A549 (cell line): ENCODE results near the gene ADK. TPM values are rescaled to one million over a fixed set of nuclear protein-coding genes. Genes with fewer than 3 reads are reported as not detected.

ENCODE experiments used
- ATAC-seq, 2 experiments: fragments of 200-7000 bp in 1 of 2; fragments of >200 bp in 1 of 2; cut with Nextera tagmentation in 1 of 2; cut with Tn5 transposase in 1 of 2; 3 replicates each; pipeline versions ENCODE4 v1.8.0 to v1.9.1; 2018 to 2020; ENCODE audit warnings: mild to moderate bottlenecking in 1 of 2, moderate library complexity in 1 of 2
- CTCF ChIA-PET: fragments of 300-600 bp; sonication (Branson Sonifier 250); formaldehyde crosslinking; extraction: SDS; loops from one replicate; lab custom pipeline; 2021; ENCODE audit warnings: antibody characterized with exemption, inconsistent platforms; lab: Yijun Ruan, JAX
- POLR2A ChIA-PET: fragments of 350-600 bp; formaldehyde crosslinking; extraction: SDS; loops from one replicate; lab custom pipeline; 2021; ENCODE audit warnings: antibody characterized with exemption, inconsistent platforms; lab: Yijun Ruan, JAX
- DNase-seq, 2 experiments: peaks; one replicate each; pipeline versions ENCODE4 v3.0.0 to v3.0.0-alpha.2; 2011 to 2016; ENCODE audit warnings: low read depth in 1 of 2, low spot score in 1 of 2
- FAIRE-seq: peaks from 2 replicates; lab custom pipeline; 2011; peaks lifted over from hg19 to GRCh38; lab: Jason Lieb, UNC
- H3K27ac ChIP-seq, 2 experiments: fragments of >200 bp; sonication (Bioruptor Twin); formaldehyde crosslinking; 3 replicates each; pipeline ENCODE4 v1.5.1; 2016 to 2017
- H3K4me1 ChIP-seq: fragments of >200 bp; sonication (Bioruptor Twin); formaldehyde crosslinking; 3 replicates; pipeline ENCODE4 v1.6.1; 2016
- H3K4me2 ChIP-seq: fragments of >200 bp; sonication (Bioruptor Twin); formaldehyde crosslinking; 3 replicates; pipeline ENCODE4 v1.6.1; 2016
- H3K4me3 ChIP-seq: fragments of >200 bp; sonication (Bioruptor Twin); formaldehyde crosslinking; 3 replicates; pipeline ENCODE4 v1.5.1; 2016
- H3K9me3 ChIP-seq: fragments of >200 bp; sonication (Bioruptor Twin); formaldehyde crosslinking; 3 replicates; pipeline ENCODE4 v1.6.1; 2016
- CBX2 ChIP-seq: fragments of 200-600 bp; sonication (generic); IDR thresholded peaks from 2 replicates; pipeline ENCODE4 v1.6.1; 2016; ENCODE audit warnings: low read depth, mild to moderate bottlenecking, borderline replicate concordance
- CEBPB ChIP-seq, 2 experiments: fragments of >200 bp in 1 of 2; sonication (Bioruptor Twin) in 1 of 2; formaldehyde crosslinking in 1 of 2; IDR thresholded peaks; 2 replicates each; pipeline ENCODE4 v1.6.1; 2012 to 2016
- CHD2 ChIP-seq: fragments of 150-350 bp; IDR thresholded peaks from 2 replicates; pipeline ENCODE4 v1.6.1; 2014; ENCODE audit warnings: low read length; ENCODE audit not compliant: partially characterized antibody
- CHD4 ChIP-seq: fragments of 200-600 bp; sonication (generic); IDR thresholded peaks from 2 replicates; pipeline ENCODE4 v1.6.1; 2016; ENCODE audit warnings: antibody characterized with exemption, mild to moderate bottlenecking, borderline replicate concordance
- EHMT2 ChIP-seq: fragments of 200-600 bp; sonication (generic); IDR thresholded peaks from 2 replicates; pipeline ENCODE4 v1.6.1; 2016; ENCODE audit warnings: antibody characterized with exemption, low read depth, mild to moderate bottlenecking, moderate library complexity
- ESRRA ChIP-seq: fragments of 150-350 bp; IDR thresholded peaks from 2 replicates; pipeline ENCODE4 v1.6.1; 2014; ENCODE audit warnings: mild to moderate bottlenecking, low read length, borderline replicate concordance
- FOSL2 ChIP-seq, 2 experiments: fragments of 450-650 bp in 1 of 2; fragments of >200 bp in 1 of 2; sonication (Bioruptor Twin) in 1 of 2; formaldehyde crosslinking; IDR thresholded peaks; 2 replicates each; pipeline versions ENCODE4 v1.5.0 to v1.6.1; 2016 to 2020; ENCODE audit warnings: mild to moderate bottlenecking in 1 of 2, moderate library complexity in 1 of 2
- FOXS1 ChIP-seq: fragments of 250-450 bp; sonication (Bioruptor Pico); IDR thresholded peaks from 2 replicates; pipeline ENCODE4 v1.5.0; 2020; ENCODE audit warnings: mild to moderate bottlenecking, moderate library complexity
- HDAC2 ChIP-seq: fragments of 200-600 bp; sonication (generic); IDR thresholded peaks from 2 replicates; pipeline ENCODE4 v1.6.1; 2016
- HEYL ChIP-seq: fragments of 250-450 bp; sonication (Bioruptor Pico); IDR thresholded peaks from 2 replicates; pipeline ENCODE4 v1.8.0; 2021; ENCODE audit warnings: mild to moderate bottlenecking, moderate library complexity
- HOXB13 ChIP-seq: fragments of 250-450 bp; sonication (Bioruptor Pico); IDR thresholded peaks from 2 replicates; pipeline ENCODE4 v1.5.0; 2020; ENCODE audit warnings: low read depth, mild to moderate bottlenecking, moderate library complexity
- HOXB5 ChIP-seq: fragments of 250-450 bp; sonication (Bioruptor Pico); IDR thresholded peaks from 2 replicates; pipeline ENCODE4 v1.5.0; 2020; ENCODE audit warnings: mild to moderate bottlenecking, moderate library complexity
- JUN ChIP-seq, 2 experiments: fragments of >200 bp; sonication (Bioruptor Twin); formaldehyde crosslinking; IDR thresholded peaks; 2 replicates in 1 of 2; 3 replicates in 1 of 2; pipeline ENCODE4 v1.6.1; 2016 to 2017
- KDM5A ChIP-seq: fragments of 200-600 bp; sonication (generic); IDR thresholded peaks from 2 replicates; pipeline ENCODE4 v1.6.1; 2016; ENCODE audit warnings: antibody characterized with exemption, mild to moderate bottlenecking
- MAFK ChIP-seq: fragments of 450-650 bp; IDR thresholded peaks from 2 replicates; pipeline ENCODE4 v1.6.1; 2014; ENCODE audit not compliant: partially characterized antibody
- MYC ChIP-seq: IDR thresholded peaks from 2 replicates; pipeline ENCODE4 v1.6.1; 2012; ENCODE audit warnings: mild to moderate bottlenecking, inconsistent platforms, low read length, improper control_type of control experiment, borderline replicate concordance
- NFE2L2 ChIP-seq: fragments of 150-350 bp; conservative IDR thresholded peaks from 2 replicates; pipeline ENCODE4 v1.6.1; 2014; ENCODE audit warnings: low read length
- NPAS2 ChIP-seq: fragments of 250-450 bp; sonication (Bioruptor Pico); IDR thresholded peaks from 2 replicates; pipeline ENCODE4 v1.8.0; 2022; ENCODE audit warnings: mild to moderate bottlenecking, moderate library complexity, borderline replicate concordance
- PHF8 ChIP-seq: fragments of 200-600 bp; sonication (generic); IDR thresholded peaks from 2 replicates; pipeline ENCODE4 v1.6.1; 2016; ENCODE audit warnings: low read depth, mild to moderate bottlenecking, antibody characterized with exemption, moderate library complexity, borderline replicate concordance
- POLR2AphosphoS2 ChIP-seq: conservative IDR thresholded peaks from 2 replicates; pipeline ENCODE4 v1.6.1; 2012; ENCODE audit warnings: low read length, improper control_type of control experiment, inconsistent platforms
- RAD21 ChIP-seq, 2 experiments: fragments of >200 bp in 1 of 2; sonication (Bioruptor Twin) in 1 of 2; formaldehyde crosslinking in 1 of 2; IDR thresholded peaks in 1 of 2; conservative IDR thresholded peaks in 1 of 2; 2 replicates in 1 of 2; 3 replicates in 1 of 2; pipeline ENCODE4 v1.6.1; 2012 to 2018; ENCODE audit warnings: inconsistent platforms in 1 of 2
- SMC3 ChIP-seq: fragments of >200 bp; sonication (Bioruptor Twin); formaldehyde crosslinking; IDR thresholded peaks from 3 replicates; pipeline ENCODE4 v1.6.1; 2018; ENCODE audit warnings: inconsistent platforms
- SREBF2 ChIP-seq: fragments of 450-650 bp; IDR thresholded peaks from 2 replicates; pipeline ENCODE4 v1.6.1; 2014; ENCODE audit warnings: mild to moderate bottlenecking, moderate library complexity
- TP53 ChIP-seq: fragments of 250-450 bp; sonication (Bioruptor Pico); IDR thresholded peaks from 2 replicates; pipeline ENCODE4 v1.5.0; 2021; ENCODE audit warnings: mild to moderate bottlenecking, moderate library complexity
- ZC3H11A ChIP-seq: fragments of 450-650 bp; IDR thresholded peaks from 2 replicates; pipeline ENCODE4 v1.6.1; 2014; ENCODE audit warnings: antibody characterized with exemption, mild to moderate bottlenecking
- WGBS: methylation state at CpG from one replicate; pipeline ENCODE4 v1.1.6; 2017; ENCODE audit errors: missing lambda C conversion rate; 5-methylcytosine and 5-hydroxymethylcytosine counted together
- polyA plus RNA-seq, 4 experiments: library from polyadenylated mRNA; depleted of rRNA in 3 of 4; stranded (reverse); fragments of >200 nt; fragmentation: RNase III in 1 of 4; extraction: RNeasy Plus Mini Kit Qiagen cat#74134 plus additional on column Dnase treatment in 1 of 4; gene quantifications; 2 replicates in 3 of 4; 3 replicates in 1 of 4; pipeline ENCODE4 v1.2.3, GENCODE V29; 2011 to 2017
- TF ChIP-seq, protein P1 (sequence below): fragments of 250-450 bp; sonication (Bioruptor Pico); IDR thresholded peaks from 2 replicates; pipeline ENCODE4 v1.5.0; 2020; ENCODE audit warnings: low read depth, mild to moderate bottlenecking, moderate library complexity
- TF ChIP-seq, protein P2 (sequence below): fragments of >200 bp; sonication (Bioruptor Twin); formaldehyde crosslinking; IDR thresholded peaks from 3 replicates; pipeline ENCODE4 v1.5.1; 2016
- TF ChIP-seq, protein P3 (sequence below): fragments of 200-600 bp; sonication (generic); IDR thresholded peaks from 2 replicates; pipeline ENCODE4 v1.6.1; 2016; ENCODE audit warnings: antibody characterized with exemption, mild to moderate bottlenecking, moderate library complexity
- TF ChIP-seq, protein P4 (sequence below): fragments of >200 bp; sonication (Bioruptor Twin); formaldehyde crosslinking; IDR thresholded peaks from 3 replicates; pipeline ENCODE4 v1.6.1; 2016
- TF ChIP-seq, protein P5 (sequence below): fragments of 450-650 bp; IDR thresholded peaks from 2 replicates; pipeline ENCODE4 v1.6.1; 2014; ENCODE audit warnings: antibody characterized with exemption
- TF ChIP-seq, protein P6 (sequence below): IDR thresholded peaks from 2 replicates; pipeline ENCODE4 v1.6.1; 2012

Gene ADK
- polyA plus RNA-seq, 2 of the 4 experiments (the other 2 are of a cell fraction) = 35.8 to 40.7 TPM

DNA sequence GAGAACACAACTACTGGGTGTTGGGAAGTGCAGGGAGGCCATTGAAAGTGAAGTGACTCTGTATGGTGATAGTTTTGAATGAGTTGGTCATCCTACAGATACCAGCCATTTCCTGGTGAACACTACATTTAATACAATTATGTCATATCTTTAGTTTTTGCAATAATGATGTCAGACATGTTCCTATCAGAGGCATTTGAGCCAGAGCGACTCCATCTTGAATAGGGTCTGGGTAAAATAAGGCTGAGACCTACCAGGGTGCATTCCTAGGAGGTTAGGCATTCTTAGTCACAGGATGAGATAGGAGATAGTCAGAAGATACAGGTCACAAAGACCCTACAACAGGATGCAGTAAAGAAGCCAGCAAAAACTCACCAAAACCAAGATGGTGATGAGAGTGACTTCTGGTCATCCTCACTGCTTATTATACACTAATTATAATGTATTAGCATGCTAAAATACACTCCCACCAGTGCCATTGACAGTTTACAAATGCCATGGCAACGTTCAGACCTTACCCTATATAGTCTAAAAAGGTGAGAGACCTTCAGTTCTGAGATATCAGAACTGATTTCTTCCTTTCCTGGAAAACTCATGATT lies 28.2 kb downstream of the ADK start:
- FAIRE-seq = no peak
- H3K9me3 ChIP-seq = no peaks in the 10 kb centered on the region
- no peak overlapping the region for H3K27ac ChIP-seq
- H3K4me1 ChIP-seq = peaks cover 23% of the 10 kb centered on the region
- H3K4me2 ChIP-seq = peak overlapping the region; percentile 5; the same call in 1 of the 3 replicates
- TF ChIP-seq ESRRA (no peak), NPAS2 (peak; percentile 34; the same call in 1 of the 2 replicates), SMC3 (no peak), HOXB13 (CRISPR knock-in tag) (peak; percentile 22; the same call in 1 of the 2 replicates), HOXB5 (CRISPR knock-in tag) (peak; percentile 84; the same call in 1 of the 2 replicates), ZC3H11A (no peak), TP53 (CRISPR knock-in tag) (0 out of 2 replicates have a peak, but pooled peaks have one; percentile 59), SREBF2 (no peak), CHD4 (no peak), FOSL2 (IDR thresholded peaks at IDR 0.05) (no peak), FOSL2 (CRISPR knock-in tag; IDR thresholded peaks at IDR 0.05) (no peak), POLR2AphosphoS2 (no peak), HDAC2 (no peak), CBX2 (no peak), CEBPB (IDR thresholded peaks at IDR 0.05) (no peak), KDM5A (no peak), JUN (IDR thresholded peaks at IDR 0.05) (no peak), NFE2L2 (no peak), PHF8 (no peak), HEYL (peak; percentile 78), CHD2 (no peak), EHMT2 (no peak), MAFK (no peak), FOXS1 (CRISPR knock-in tag) (no peak), MYC (no peak), RAD21 (conservative IDR thresholded peaks at IDR 0.05 in 1 of 2, IDR thresholded peaks at IDR 0.05 in 1 of 2) (no peak)
- TF ChIP-seq, protein P1, sequence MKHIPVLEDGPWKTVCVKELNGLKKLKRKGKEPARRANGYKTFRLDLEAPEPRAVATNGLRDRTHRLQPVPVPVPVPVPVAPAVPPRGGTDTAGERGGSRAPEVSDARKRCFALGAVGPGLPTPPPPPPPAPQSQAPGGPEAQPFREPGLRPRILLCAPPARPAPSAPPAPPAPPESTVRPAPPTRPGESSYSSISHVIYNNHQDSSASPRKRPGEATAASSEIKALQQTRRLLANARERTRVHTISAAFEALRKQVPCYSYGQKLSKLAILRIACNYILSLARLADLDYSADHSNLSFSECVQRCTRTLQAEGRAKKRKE (CRISPR knock-in tag) = peak; percentile 96
- TF ChIP-seq, protein P2, sequence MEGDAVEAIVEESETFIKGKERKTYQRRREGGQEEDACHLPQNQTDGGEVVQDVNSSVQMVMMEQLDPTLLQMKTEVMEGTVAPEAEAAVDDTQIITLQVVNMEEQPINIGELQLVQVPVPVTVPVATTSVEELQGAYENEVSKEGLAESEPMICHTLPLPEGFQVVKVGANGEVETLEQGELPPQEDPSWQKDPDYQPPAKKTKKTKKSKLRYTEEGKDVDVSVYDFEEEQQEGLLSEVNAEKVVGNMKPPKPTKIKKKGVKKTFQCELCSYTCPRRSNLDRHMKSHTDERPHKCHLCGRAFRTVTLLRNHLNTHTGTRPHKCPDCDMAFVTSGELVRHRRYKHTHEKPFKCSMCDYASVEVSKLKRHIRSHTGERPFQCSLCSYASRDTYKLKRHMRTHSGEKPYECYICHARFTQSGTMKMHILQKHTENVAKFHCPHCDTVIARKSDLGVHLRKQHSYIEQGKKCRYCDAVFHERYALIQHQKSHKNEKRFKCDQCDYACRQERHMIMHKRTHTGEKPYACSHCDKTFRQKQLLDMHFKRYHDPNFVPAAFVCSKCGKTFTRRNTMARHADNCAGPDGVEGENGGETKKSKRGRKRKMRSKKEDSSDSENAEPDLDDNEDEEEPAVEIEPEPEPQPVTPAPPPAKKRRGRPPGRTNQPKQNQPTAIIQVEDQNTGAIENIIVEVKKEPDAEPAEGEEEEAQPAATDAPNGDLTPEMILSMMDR = no peak
- TF ChIP-seq, protein P3, sequence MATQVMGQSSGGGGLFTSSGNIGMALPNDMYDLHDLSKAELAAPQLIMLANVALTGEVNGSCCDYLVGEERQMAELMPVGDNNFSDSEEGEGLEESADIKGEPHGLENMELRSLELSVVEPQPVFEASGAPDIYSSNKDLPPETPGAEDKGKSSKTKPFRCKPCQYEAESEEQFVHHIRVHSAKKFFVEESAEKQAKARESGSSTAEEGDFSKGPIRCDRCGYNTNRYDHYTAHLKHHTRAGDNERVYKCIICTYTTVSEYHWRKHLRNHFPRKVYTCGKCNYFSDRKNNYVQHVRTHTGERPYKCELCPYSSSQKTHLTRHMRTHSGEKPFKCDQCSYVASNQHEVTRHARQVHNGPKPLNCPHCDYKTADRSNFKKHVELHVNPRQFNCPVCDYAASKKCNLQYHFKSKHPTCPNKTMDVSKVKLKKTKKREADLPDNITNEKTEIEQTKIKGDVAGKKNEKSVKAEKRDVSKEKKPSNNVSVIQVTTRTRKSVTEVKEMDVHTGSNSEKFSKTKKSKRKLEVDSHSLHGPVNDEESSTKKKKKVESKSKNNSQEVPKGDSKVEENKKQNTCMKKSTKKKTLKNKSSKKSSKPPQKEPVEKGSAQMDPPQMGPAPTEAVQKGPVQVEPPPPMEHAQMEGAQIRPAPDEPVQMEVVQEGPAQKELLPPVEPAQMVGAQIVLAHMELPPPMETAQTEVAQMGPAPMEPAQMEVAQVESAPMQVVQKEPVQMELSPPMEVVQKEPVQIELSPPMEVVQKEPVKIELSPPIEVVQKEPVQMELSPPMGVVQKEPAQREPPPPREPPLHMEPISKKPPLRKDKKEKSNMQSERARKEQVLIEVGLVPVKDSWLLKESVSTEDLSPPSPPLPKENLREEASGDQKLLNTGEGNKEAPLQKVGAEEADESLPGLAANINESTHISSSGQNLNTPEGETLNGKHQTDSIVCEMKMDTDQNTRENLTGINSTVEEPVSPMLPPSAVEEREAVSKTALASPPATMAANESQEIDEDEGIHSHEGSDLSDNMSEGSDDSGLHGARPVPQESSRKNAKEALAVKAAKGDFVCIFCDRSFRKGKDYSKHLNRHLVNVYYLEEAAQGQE = no peak
- TF ChIP-seq, protein P4, sequence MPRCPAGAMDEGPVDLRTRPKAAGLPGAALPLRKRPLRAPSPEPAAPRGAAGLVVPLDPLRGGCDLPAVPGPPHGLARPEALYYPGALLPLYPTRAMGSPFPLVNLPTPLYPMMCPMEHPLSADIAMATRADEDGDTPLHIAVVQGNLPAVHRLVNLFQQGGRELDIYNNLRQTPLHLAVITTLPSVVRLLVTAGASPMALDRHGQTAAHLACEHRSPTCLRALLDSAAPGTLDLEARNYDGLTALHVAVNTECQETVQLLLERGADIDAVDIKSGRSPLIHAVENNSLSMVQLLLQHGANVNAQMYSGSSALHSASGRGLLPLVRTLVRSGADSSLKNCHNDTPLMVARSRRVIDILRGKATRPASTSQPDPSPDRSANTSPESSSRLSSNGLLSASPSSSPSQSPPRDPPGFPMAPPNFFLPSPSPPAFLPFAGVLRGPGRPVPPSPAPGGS = no peak
- TF ChIP-seq, protein P5, sequence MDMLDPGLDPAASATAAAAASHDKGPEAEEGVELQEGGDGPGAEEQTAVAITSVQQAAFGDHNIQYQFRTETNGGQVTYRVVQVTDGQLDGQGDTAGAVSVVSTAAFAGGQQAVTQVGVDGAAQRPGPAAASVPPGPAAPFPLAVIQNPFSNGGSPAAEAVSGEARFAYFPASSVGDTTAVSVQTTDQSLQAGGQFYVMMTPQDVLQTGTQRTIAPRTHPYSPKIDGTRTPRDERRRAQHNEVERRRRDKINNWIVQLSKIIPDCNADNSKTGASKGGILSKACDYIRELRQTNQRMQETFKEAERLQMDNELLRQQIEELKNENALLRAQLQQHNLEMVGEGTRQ = no peak
- TF ChIP-seq, protein P6, sequence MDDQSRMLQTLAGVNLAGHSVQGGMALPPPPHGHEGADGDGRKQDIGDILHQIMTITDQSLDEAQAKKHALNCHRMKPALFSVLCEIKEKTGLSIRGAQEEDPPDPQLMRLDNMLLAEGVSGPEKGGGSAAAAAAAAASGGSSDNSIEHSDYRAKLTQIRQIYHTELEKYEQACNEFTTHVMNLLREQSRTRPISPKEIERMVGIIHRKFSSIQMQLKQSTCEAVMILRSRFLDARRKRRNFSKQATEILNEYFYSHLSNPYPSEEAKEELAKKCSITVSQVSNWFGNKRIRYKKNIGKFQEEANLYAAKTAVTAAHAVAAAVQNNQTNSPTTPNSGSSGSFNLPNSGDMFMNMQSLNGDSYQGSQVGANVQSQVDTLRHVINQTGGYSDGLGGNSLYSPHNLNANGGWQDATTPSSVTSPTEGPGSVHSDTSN = no peak
- CTCF ChIA-PET = interaction anchor here (0.9 to 1.5 kb wide), 4 partner anchors 10 to 26 kb away, joined by 3 to 4 read pairs (median 3); no protein-coding TSS in a partner anchor
- DNase-seq = no peak
- no peak overlapping the region for H3K4me3 ChIP-seq
- POLR2A ChIA-PET = no interaction called here
- ATAC-seq = no peak
- WGBS = 84% methylated on average over 2 of the region's 2 CpGs
